Transverse colon (tissue), 4 donors: ENCODE results near the gene TRABD. TPM values are rescaled to one million over a fixed set of nuclear protein-coding genes. Genes with fewer than 3 reads are reported as not detected.

Source experiments
- DNase-seq: peaks from one replicate; pipeline ENCODE4 v3.0.0-alpha.2; 2019
- H3K27ac ChIP-seq, 4 donors: fragments of 200-600 bp; sonication (generic); 2 replicates each; pipeline ENCODE4 v1.5.1; 2016 to 2018; ENCODE audit warnings: inconsistent platforms in 4 of 4
- H3K27me3 ChIP-seq: fragments of 200-600 bp; sonication (generic); 2 replicates; pipeline ENCODE4 v1.5.1; 2017; ENCODE audit warnings: inconsistent platforms
- H3K36me3 ChIP-seq, 4 donors: fragments of 200-600 bp; sonication (generic); 2 replicates each; pipeline ENCODE4 v1.5.1; 2017 to 2019; ENCODE audit warnings: inconsistent platforms in 4 of 4
- H3K4me1 ChIP-seq, 4 donors: fragments of 200-600 bp; sonication (generic); 2 replicates each; pipeline ENCODE4 v1.5.1; 2017 to 2020; ENCODE audit warnings: inconsistent platforms in 4 of 4
- H3K4me3 ChIP-seq, 4 donors: fragments of 200-600 bp; sonication (generic); 1 replicate in 1 of 4; 2 replicates in 3 of 4; pipeline versions ENCODE4 v1.5.1 to v1.6.1; 2017 to 2019; ENCODE audit warnings: inconsistent platforms in 4 of 4
- H3K9me3 ChIP-seq, 2 donors: fragments of 200-600 bp; sonication (generic); 2 replicates each; pipeline ENCODE4 v1.5.1; 2017 to 2019; ENCODE audit warnings: inconsistent platforms in 2 of 2
- EP300 ChIP-seq: sonication (generic); formaldehyde crosslinking; IDR thresholded peaks from one replicate; pipeline ENCODE4 v1.6.1; 2017; ENCODE audit warnings: antibody characterized with exemption, low read depth
- POLR2A ChIP-seq: fragments of 450-650 bp; IDR thresholded peaks from one replicate; pipeline ENCODE4 v1.6.1; 2016; ENCODE audit warnings: antibody characterized with exemption, mild to moderate bottlenecking, moderate library complexity
- POLR2AphosphoS5 ChIP-seq, 3 donors: sonication (generic); formaldehyde crosslinking; IDR thresholded peaks; one replicate each; pipeline ENCODE4 v1.6.1; 2016; ENCODE audit warnings: antibody characterized with exemption in 3 of 3
- WGBS, 2 donors: methylation state at CpG; one replicate each; pipeline ENCODE4 v1.1.5; 2018; ENCODE audit warnings: low coverage in 1 of 2; 5-methylcytosine and 5-hydroxymethylcytosine counted together
- in situ Hi-C, 4 donors: fragments of 200-750 bp; cut with MboI; loops; one replicate each; pipeline versions ENCODE4 v1.15.0 to v1.15.1; 2017; ENCODE audit warnings: low sequenced_read_pairs in 3 of 4, low pct_ligation_motif_present in 1 of 4, low pct_unique_long_range_greater_than_20kb in 1 of 4
- intact Hi-C: fragments of 100-400 bp; cut with DNase I; formaldehyde crosslinking; loops from one replicate; pipeline ENCODE4 v1.15.1; 2023; ENCODE audit warnings: low total_unique reads
- total RNA-seq, 4 donors: library from RNA; depleted of rRNA; stranded (reverse); fragments of >200 nt; gene quantifications; one replicate each; pipeline ENCODE4 v1.1.0, GENCODE V29; 2016
- TF ChIP-seq, protein P1 (sequence below), 5 experiments: fragments of 200-600 bp in 3 of 5; fragments of 450-650 bp in 2 of 5; sonication (generic) in 3 of 5; IDR thresholded peaks; 1 replicate in 2 of 5; 2 replicates in 3 of 5; pipeline ENCODE4 v1.5.1; 2016 to 2017; ENCODE audit warnings: antibody characterized with exemption in 5 of 5, inconsistent platforms in 3 of 5, mild to moderate bottlenecking in 2 of 5, moderate library complexity in 1 of 5

The TRABD gene
- total RNA-seq, 4 donors from 2014 or later = 40.6 to 109 (median 69.4) TPM

DNA sequence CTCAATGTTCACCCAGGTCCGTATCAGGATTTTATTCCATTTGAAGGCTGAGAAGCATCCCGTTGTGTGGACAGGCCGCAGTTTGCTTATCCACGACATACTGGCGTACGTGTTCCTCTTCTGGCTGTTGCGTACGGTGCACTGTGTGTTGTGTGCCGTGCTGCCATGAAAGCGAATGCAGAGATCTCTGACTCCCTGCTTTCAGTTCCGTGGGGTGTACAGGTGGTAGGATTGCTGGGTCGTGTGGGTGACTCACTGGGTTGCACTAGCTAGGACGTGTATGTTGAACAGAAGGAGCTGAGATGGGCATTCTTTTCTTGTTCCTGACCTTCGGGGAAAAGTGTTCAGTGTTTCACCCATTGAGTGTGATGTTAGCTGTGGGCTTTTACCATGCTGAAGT, 25.4 kb downstream of the TRABD start:
- H3K27ac ChIP-seq = no peak overlapping the region
- 92 to 96% methylated on average over 4 to 14 of the region's 14 CpGs for WGBS, 2 donors
- peaks cover 0 to 7% (median 1%) of the 10 kb centered on the region in 4 donors for H3K4me1 ChIP-seq
- DNase-seq = no peak
- no peaks in the 10 kb centered on the region for H3K27me3 ChIP-seq
- H3K9me3 ChIP-seq = no peaks in the 10 kb centered on the region
- peaks cover 0 to 29% (median 2%) of the 10 kb centered on the region in 4 donors for H3K36me3 ChIP-seq
- TF ChIP-seq EP300 = no peak
- TF ChIP-seq POLR2A = no peak
- TF ChIP-seq, protein P1, sequence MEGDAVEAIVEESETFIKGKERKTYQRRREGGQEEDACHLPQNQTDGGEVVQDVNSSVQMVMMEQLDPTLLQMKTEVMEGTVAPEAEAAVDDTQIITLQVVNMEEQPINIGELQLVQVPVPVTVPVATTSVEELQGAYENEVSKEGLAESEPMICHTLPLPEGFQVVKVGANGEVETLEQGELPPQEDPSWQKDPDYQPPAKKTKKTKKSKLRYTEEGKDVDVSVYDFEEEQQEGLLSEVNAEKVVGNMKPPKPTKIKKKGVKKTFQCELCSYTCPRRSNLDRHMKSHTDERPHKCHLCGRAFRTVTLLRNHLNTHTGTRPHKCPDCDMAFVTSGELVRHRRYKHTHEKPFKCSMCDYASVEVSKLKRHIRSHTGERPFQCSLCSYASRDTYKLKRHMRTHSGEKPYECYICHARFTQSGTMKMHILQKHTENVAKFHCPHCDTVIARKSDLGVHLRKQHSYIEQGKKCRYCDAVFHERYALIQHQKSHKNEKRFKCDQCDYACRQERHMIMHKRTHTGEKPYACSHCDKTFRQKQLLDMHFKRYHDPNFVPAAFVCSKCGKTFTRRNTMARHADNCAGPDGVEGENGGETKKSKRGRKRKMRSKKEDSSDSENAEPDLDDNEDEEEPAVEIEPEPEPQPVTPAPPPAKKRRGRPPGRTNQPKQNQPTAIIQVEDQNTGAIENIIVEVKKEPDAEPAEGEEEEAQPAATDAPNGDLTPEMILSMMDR (IDR thresholded peaks at IDR 0.05) = no peak
- TF ChIP-seq POLR2AphosphoS5 (IDR thresholded peaks at IDR 0.05) = no peak
- intact Hi-C loops = loop anchor here (5.0 kb wide), 1 partner anchor 59 kb away; no protein-coding TSS in a partner anchor
- no peak overlapping the region for H3K4me3 ChIP-seq
- in situ Hi-C loops = loop anchor here in 1 of 4 donors (10.0 kb wide), 1 partner anchor 66 kb away; no protein-coding TSS in a partner anchor

DNA sequence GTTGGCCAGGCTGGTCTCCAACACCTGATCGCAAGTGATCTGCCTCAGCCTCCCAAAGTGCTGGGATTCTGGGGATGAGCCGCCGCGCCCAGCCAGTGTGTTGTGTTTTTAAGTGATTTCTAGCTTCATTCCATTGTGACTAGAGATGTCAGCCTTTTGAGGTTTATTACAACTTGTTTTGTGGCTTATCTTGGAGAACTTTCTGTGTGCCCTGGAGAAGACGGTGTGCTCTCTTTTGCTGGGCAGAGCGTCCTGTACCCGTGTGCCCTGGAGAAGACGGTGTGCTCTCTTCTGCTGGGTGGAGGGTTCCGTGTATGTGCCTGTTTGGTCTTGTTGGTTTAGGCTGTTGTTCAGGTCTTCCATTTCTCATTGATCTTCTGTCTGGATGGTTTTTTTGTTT, 27.6 kb downstream of the TRABD start:
- Histone ChIP-seq H3K9me3 (no peaks in the 10 kb centered on the region), H3K36me3 (peaks cover 0 to 44% (median 14%) of the 10 kb centered on the region in 4 donors), H3K27me3 (no peaks in the 10 kb centered on the region), H3K4me1 (peaks cover 0 to 3% (median 0%) of the 10 kb centered on the region in 4 donors), H3K27ac (no peak overlapping the region), H3K4me3 (no peak overlapping the region)
- 90 to 98% methylated on average over 9 of the region's 9 CpGs for WGBS, 2 donors
- intact Hi-C loops = loop anchor here (5.0 kb wide), 1 partner anchor 61 kb away; no protein-coding TSS in a partner anchor
- TF ChIP-seq EP300 (no peak), POLR2A (no peak), POLR2AphosphoS5 (IDR thresholded peaks at IDR 0.05) (no peak)
- TF ChIP-seq, protein P1 (IDR thresholded peaks at IDR 0.05) = no peak
- no peak for DNase-seq
- in situ Hi-C loops = loop anchor here in 1 of 4 donors (10.0 kb wide), 1 partner anchor 68 kb away; no protein-coding TSS in a partner anchor

DNA sequence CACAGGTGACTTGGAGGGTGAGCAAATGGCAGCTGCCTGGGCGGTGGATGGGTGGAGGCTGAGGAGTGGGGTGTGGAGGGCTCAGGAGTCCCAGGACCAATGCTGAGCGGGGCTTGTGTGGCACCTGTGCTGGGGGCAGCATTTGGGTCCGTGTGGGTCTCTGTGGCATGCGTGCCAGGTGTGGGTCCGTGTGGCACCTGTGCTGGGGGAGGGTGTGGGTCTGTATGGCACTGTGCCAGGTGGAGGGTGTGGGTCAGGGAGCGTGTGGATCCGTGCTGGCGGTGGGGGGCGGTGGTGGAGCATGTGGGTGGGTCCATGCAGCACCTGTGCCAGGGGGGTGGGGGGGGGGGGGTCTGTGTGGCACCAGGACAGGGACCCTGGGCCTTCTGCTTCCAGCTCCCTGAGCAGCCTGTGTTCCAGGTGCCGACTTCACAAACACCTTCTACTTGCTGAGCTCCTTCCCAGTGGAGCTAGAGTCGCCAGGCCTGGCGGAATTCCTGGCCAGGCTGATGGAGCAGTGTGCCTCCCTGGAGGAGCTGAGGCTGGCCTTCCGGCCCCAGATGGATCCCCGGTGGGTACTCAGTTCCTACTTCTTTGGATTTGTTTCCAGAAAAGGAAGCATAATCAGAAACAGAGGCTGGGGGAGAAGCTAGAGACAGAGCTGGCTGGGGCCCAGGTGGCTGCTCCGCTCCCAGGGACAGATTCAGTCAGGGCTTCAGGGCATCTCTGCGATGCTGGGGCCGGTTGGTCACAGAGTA, 29.8 kb downstream of the TRABD start:
- no peaks in the 10 kb centered on the region for H3K27me3 ChIP-seq
- in situ Hi-C loops (loop anchor here in 1 of 4 donors (10.0 kb wide), 1 partner anchor 71 kb away; no protein-coding TSS in a partner anchor), intact Hi-C loops (no loop called here)
- H3K4me3 ChIP-seq = no peak overlapping the region
- DNase-seq = no peak
- no peak overlapping the region for H3K27ac ChIP-seq
- peaks cover 0 to 41% (median 14%) of the 10 kb centered on the region in 4 donors for H3K36me3 ChIP-seq
- WGBS, 2 donors = 71 to 100% methylated on average over 2 to 14 of the region's 17 CpGs
- TF ChIP-seq POLR2AphosphoS5 (IDR thresholded peaks at IDR 0.05) (no peak), EP300 (no peak), POLR2A (no peak)
- TF ChIP-seq, protein P1 (IDR thresholded peaks at IDR 0.05) = no peak
- no peaks in the 10 kb centered on the region for H3K9me3 ChIP-seq
- H3K4me1 ChIP-seq = peaks cover 0 to 8% (median 2%) of the 10 kb centered on the region in 4 donors

DNA sequence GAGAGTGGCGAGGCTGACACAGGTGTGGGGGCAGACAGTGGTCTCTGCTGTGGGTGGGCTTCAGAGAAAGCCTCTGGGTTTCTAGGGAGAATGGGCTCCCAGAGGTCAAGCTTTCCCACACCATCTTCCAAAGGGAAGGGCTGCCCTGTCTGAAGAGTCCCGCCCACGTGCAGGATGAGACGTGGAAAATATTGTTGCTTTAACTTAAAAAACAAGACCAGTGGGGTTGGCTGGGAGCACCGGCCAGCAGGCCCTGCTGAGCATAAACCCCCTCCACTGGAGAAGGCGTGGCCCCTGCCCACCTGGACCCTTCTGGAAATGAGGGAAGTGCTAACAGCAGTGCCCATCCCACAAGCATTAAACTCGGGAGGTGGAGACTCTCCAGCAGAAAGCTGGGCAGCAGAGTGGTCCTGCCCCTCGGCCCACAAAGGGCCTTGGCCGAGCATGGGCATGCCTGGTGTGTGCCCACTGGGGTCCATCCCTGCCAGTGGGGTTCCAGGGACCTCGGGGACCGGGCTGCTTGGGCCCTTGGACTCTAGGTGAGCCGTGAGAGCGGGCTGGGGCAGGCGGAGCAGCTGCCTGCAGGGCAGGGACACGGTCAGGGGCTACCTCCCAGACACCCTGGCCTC, 30.5 kb downstream of the TRABD start:
- Histone ChIP-seq H3K4me1 (peaks cover 0 to 8% (median 2%) of the 10 kb centered on the region in 4 donors), H3K4me3 (no peak overlapping the region), H3K9me3 (no peaks in the 10 kb centered on the region), H3K27me3 (no peaks in the 10 kb centered on the region), H3K36me3 (peaks cover 0 to 40% (median 14%) of the 10 kb centered on the region in 4 donors), H3K27ac (no peak overlapping the region)
- intact Hi-C loops = no loop called here
- TF ChIP-seq, protein P1 (IDR thresholded peaks at IDR 0.05) = no peak
- TF ChIP-seq POLR2A (no peak), POLR2AphosphoS5 (IDR thresholded peaks at IDR 0.05) (no peak), EP300 (no peak)
- no peak for DNase-seq
- WGBS, 2 donors = 88% methylated on average over 12 of the region's 15 CpGs; no CpG with 5 or more reads in 1 of the 2 donors
- in situ Hi-C loops = loop anchor here in 1 of 4 donors (10.0 kb wide), 1 partner anchor 71 kb away; no protein-coding TSS in a partner anchor
